Astrocyte of the cerebellum (primary cell): ENCODE results near the gene OR10AD1.
"Not testable (repeated sequence)": the region's sequence is repeated elsewhere in the genome, so short reads cannot be mapped to it uniquely, and the experiment has no call there.

Source experiments
- DNase-seq: peaks from one replicate; pipeline ENCODE4 v3.0.0-alpha.2; 2011; ENCODE audit warnings: low read depth
- H3K4me3 ChIP-seq: 2 replicates; pipeline ENCODE4 v1.5.1; 2011; ENCODE audit warnings: mild to moderate bottlenecking, low read depth, low read length, moderate library complexity
- in situ Hi-C: cut with HindIII; loops from 2 replicates; pipeline ENCODE4 v1.10.0; 2017; ENCODE audit warnings: low sequenced_read_pairs
- TF ChIP-seq, protein P1 (sequence below): IDR thresholded peaks from 2 replicates; pipeline ENCODE4 v1.5.1; 2012; ENCODE audit warnings: low read length, low read depth, moderate library complexity, mild to moderate bottlenecking; ENCODE audit errors: missing control alignments

OR10AD1 gene, protein sequence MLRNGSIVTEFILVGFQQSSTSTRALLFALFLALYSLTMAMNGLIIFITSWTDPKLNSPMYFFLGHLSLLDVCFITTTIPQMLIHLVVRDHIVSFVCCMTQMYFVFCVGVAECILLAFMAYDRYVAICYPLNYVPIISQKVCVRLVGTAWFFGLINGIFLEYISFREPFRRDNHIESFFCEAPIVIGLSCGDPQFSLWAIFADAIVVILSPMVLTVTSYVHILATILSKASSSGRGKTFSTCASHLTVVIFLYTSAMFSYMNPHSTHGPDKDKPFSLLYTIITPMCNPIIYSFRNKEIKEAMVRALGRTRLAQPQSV

GRCh38 chr12:48203192-48203591 lies at the start of gene OR10AD1:
OR10AD1 (minus strand) TSS chr12:48203292; CDS start chr12:48203292, 0 bp downstream.
- H3K4me3 ChIP-seq: no peak within 1 kb of the TSS
- in situ Hi-C loops: no loop called here
- DNase-seq: no peak
- TF ChIP-seq, protein P1, sequence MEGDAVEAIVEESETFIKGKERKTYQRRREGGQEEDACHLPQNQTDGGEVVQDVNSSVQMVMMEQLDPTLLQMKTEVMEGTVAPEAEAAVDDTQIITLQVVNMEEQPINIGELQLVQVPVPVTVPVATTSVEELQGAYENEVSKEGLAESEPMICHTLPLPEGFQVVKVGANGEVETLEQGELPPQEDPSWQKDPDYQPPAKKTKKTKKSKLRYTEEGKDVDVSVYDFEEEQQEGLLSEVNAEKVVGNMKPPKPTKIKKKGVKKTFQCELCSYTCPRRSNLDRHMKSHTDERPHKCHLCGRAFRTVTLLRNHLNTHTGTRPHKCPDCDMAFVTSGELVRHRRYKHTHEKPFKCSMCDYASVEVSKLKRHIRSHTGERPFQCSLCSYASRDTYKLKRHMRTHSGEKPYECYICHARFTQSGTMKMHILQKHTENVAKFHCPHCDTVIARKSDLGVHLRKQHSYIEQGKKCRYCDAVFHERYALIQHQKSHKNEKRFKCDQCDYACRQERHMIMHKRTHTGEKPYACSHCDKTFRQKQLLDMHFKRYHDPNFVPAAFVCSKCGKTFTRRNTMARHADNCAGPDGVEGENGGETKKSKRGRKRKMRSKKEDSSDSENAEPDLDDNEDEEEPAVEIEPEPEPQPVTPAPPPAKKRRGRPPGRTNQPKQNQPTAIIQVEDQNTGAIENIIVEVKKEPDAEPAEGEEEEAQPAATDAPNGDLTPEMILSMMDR: no peak

- no peak overlapping the region for H3K4me3 ChIP-seq
- DNase-seq: no peak
- in situ Hi-C loops: no loop called here
- TF ChIP-seq, protein P1: no peak
Measured at GRCh38 chr12:48247181-48247966, 44.3 kb upstream of the OR10AD1 start.

DNA sequence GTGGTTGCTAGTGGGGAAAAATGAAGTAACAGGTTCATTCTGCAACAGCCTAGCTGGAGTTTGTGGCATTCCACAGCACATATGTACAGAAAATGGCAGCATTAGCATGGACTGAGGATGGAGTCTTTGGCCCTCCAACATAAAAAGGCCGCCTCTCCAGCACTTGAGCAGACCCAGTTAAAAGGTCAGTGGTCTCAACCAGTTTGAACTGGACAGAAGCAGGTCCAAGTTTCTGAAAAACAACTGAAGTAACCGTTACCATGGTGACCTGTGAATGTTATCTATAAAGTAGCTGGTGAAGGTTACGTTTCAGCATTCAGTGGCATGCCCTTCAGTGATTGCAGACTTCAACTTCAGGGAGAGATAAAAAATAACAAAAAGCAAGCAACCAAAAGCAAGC lies 34.1 kb upstream of the OR10AD1 start:
- no peak for DNase-seq
- TF ChIP-seq, protein P1: no peak
- no peak overlapping the region for H3K4me3 ChIP-seq
- in situ Hi-C loops: no loop called here

DNA sequence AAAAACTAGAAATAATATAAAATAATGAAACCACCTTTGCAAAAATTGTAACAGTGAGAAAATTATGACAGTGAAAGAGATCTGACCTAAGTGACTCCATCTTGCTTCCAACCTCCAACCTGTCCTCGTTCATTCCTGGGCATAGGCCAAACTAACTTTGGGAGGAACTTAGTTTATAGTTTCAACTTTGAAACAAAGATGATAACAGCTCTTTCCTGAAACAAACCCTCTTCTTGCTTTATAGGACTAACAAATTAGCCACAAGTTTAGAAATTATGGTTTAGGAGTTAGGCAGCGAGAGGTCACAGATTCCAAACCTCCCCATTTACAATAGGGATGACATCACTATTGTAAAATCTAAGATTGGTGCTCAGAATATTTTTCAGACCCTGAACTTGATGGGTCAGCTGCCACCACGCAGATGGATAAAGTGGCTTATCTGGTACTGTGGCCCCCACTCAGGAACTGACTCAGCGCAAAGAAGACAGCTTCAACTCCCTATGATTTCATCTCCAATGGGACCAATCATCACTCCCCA lies 32.8 kb upstream of the OR10AD1 start:
- DNase-seq: no peak
- in situ Hi-C loops: no loop called here
- TF ChIP-seq, protein P1: no peak
- H3K4me3 ChIP-seq: no peak overlapping the region

GRCh38 chr12:48231169-48231958 lies 28.3 kb upstream of the OR10AD1 start:
- in situ Hi-C loops, DNase-seq, H3K4me3 ChIP-seq: not testable (repeated sequence)

- DNase-seq, H3K4me3 ChIP-seq, in situ Hi-C loops: not testable (repeated sequence)
Measured at GRCh38 chr12:48224533-48224932, 21.4 kb upstream of the OR10AD1 start.

GRCh38 chr12:48221645-48222044 lies 18.6 kb upstream of the OR10AD1 start:
- in situ Hi-C loops: no loop called here
- TF ChIP-seq, protein P1: no peak
- H3K4me3 ChIP-seq: no peak overlapping the region
- no peak for DNase-seq
